Anterior cingulate cortex (tissue), 58 donors: ENCODE data around the gene PLPP2.

Experiments used
- DNase-seq, 58 donors: peaks; one replicate each; lab custom pipeline; 2025; lab: John Stamatoyannopoulos, UW

Gene PLPP2

GRCh38 chr19:317710-318508 lies 26.7 kb upstream of the PLPP2 start:
- no peak for DNase-seq

GRCh38 chr19:315811-316210 lies 24.6 kb upstream of the PLPP2 start:
- DNase-seq: no peak

- DNase-seq: no peak
Observed at GRCh38 chr19:313988-314815, 23.0 kb upstream of the PLPP2 start.

GRCh38 chr19:313169-313987 lies 22.2 kb upstream of the PLPP2 start:
- no peak for DNase-seq

GRCh38 chr19:311813-312261 lies 20.6 kb upstream of the PLPP2 start:
- DNase-seq: no peak

- no peak for DNase-seq
Observed at GRCh38 chr19:310781-311496, 19.7 kb upstream of the PLPP2 start.

- no peak for DNase-seq
Observed at GRCh38 chr19:310141-310651, 19.0 kb upstream of the PLPP2 start.

GRCh38 chr19:309206-309565 lies 18.0 kb upstream of the PLPP2 start:
- DNase-seq: no peak

- no peak for DNase-seq
Observed at GRCh38 chr19:308471-309205, 17.4 kb upstream of the PLPP2 start.

GRCh38 chr19:307793-308420 lies 16.7 kb upstream of the PLPP2 start:
- no peak for DNase-seq

GRCh38 chr19:307111-307531 lies 15.9 kb upstream of the PLPP2 start:
- DNase-seq: no peak

- DNase-seq: no peak
Observed at GRCh38 chr19:306151-306900, 15.1 kb upstream of the PLPP2 start.

GRCh38 chr19:305240-306150 lies 14.3 kb upstream of the PLPP2 start:
- DNase-seq: no peak

GRCh38 chr19:296476-297225 lies 5.4 kb upstream of the PLPP2 start:
- no peak for DNase-seq

GRCh38 chr19:295687-296370 lies 4.6 kb upstream of the PLPP2 start:
- no peak for DNase-seq
